Measurements from ENCODE around the gene GALNT10. TPM values are rescaled to one million over a fixed set of nuclear protein-coding genes. Genes with fewer than 3 reads are reported as not detected.
"Not testable (repeated sequence)": the region's sequence is repeated elsewhere in the genome, so short reads cannot be mapped to it uniquely, and the experiment has no call there.

GALNT10 gene
- total RNA-seq, 1 donor from 2014 or later: 5.7 TPM

DNA sequence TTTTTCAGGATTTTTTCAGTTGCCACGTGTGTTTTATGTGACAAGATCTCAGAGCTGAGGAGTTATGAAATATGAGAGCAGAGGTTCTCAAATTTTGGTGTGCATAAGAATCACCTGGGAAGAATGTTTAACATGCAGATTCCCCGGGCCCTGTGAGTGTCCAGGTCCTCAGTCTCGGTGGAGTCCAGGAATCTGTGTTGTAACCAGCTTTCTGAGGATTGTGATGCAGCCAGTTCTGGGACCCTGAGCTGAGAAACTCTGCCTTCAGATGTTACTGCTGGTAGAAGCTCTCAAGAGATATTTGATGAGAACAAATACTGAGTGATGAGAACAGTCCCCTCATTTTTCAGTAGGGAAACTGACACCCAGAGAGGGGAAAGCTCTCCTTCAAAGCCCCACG is 152.4 kb downstream of the GALNT10 start:
- no peak for FAIRE-seq
- no peak for DNase-seq (ENCODE audit: low spot score in 2 of 2)

DNA sequence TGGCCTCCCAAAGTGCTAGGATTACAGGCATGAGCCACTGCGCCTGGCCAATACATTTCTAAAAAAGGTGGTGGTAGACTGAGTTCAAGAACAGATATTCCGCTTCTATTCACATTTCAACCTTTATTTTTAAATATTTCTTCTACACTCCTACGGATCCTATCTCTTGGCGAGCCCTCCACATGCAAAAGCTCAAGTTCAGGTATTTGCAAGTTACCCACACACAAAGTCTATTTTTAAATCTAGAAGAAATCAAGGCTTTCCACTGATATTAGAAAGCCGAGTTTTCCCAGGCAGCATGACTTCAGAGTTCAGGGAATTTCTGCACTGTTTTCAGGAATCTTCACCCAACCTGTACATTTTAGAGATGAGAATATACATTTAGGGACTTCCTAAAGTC is 153.9 kb downstream of the GALNT10 start:
- DNase-seq (ENCODE audit: low spot score in 2 of 2): no peak
- no peak for FAIRE-seq

DNA sequence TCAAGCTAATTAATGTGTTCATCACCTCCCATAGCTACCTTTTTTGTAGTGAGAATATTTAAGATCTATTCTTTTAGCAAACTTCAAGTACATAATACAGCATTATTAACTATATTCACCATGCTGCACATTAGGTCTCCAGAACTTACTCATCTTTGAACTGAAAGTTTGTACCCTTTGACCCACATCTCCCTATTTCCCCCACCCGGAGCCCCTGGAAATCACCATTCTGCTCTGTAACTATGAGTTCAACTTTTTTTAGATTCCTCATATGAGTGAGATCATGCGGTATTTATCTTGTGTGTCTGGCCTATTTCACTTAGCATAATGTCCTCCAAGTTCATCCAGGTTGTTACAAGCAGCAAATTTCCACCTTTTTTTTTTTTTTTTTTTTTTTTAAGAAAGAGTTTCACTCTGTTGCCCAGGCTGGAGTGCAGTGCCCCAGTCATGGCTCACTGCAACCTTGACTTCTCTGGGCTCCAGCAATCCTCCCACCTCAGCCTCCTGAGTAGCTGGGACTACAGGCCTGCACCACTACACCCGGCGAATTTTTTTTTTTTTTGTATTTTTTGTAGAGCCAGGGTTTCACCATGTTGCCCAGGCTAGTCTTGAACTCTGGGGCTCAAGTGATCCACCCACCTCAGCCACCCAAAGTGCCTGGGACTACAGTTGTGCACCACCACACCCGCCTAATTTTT is 154.9 kb downstream of the GALNT10 start:
- no peak for FAIRE-seq
- no peak for DNase-seq (ENCODE audit: low spot score in 2 of 2)

DNA sequence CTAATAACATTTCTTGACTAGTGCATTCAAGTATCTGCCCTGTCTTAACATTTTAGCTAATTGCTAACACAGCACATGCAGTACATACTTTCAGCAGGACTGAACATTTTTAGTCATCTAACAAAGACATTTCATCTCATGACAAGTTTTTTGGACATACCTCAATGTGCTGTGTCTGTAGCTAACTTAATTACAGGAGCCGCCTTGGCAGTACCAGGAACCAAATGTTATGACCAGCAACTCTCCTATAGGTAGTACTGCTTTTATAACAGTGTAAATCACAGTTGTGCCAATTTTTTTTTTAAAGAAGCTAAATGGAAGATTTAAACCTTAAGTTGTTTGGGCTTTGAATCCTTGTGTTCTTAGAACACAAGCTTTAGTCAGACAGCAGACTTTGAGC is 155.9 kb downstream of the GALNT10 start:
- no peak for DNase-seq (ENCODE audit: low spot score in 2 of 2)
- FAIRE-seq: no peak

DNA sequence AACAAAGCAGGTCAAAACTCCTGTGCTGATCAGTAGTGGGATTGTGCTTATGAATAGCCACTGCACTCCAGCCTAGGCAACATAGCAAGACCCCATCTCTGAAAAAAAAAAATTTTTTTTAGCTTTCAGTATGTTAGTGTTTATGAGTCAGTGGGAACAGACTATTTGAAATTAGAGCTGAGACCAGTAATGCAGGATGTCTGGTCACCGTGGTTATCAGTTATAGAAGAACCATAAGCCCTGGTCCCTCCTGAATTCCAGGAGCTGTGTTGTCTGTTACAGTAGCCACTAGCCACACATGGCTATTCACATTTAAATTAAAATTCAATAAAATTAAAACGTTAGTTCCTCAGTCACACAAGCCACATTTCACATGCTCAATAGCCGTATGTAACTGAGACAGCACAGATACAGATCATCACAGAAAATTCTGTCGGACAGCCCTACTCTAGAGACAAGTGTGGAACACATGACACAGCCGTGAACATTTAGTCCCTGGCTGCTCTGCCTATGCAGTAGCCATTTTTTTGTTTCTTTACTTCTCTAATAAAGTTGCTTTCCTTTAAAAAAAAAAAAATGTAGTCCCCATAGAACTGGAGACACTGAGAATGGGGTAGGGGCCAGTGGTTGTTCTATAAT is 159.2 kb downstream of the GALNT10 start:
- DNase-seq (ENCODE audit: low spot score in 2 of 2): no peak
- FAIRE-seq: no peak

DNA sequence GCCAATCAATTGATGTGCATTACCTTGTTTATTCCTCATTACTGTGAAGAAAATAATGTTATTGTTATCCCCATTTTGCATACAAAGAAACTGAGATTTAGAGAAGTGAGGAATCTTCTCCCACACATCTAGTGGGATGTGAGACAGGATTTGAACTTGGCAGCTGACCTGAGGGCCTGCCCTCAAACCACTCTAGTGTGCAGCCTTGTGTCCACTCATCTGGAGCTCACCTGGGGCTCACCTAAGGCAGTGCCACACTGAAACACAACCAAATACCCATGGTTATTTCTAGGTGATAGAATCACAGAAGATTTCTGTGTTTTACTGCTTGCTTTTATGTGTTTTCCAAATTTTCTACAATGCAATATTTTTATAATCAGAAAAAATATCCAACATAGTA is 160.6 kb downstream of the GALNT10 start:
- FAIRE-seq: no peak

DNA sequence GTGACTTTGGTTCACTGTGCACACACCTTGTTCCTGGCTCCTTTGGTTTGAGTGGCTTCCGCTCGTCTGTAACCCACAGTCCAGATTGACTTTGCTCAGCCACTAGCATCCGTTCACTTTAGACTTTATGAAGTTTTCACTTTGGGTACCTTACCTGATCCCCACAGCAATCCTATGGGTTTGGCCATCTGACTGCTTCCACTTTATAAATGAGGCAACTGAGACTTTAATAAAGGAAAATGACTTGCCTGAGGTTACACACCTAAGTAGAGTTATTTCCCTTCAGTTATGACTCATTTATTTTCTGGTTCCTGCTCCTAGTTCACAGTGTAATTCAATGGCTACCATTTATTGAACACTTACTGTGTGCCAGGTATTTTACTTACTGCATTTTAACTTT is 161.0 kb downstream of the GALNT10 start:
- no peak for DNase-seq (ENCODE audit: low spot score in 2 of 2)
- FAIRE-seq: no peak

More for the DNA sequence above, 160.6 kb downstream of the GALNT10 start:
- DNase-seq (ENCODE audit: low spot score in 2 of 2): no peak

DNA sequence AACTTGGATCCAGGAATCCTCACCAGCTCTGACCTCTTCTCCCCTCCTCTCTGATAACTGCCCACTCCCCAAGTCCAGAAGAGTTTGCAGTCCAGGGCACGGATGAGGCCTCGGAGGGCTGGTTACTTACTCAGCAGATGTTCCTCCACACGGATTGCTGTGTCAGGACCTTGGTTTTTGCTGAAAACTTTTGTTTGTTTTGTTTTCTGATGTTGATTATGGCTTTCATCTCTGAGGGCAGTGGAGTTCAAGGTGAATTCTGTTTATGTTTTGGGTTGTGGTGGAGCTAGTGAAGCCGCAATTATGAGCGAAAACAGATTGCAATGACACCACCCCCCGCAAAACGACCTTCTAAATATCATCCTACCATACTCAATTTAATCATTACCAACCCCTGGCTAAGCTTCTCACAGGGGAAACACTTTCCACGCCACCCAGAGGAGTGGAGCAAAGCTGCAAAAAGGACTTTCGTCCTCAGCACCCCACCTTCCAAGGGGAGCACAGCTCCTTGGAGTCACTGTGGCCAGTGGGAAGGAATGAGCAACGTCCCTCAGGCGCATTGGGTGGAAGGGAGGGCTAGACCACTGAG is 162.5 kb downstream of the GALNT10 start:
- FAIRE-seq (no peak), DNase-seq (ENCODE audit: low spot score in 2 of 2) (no peak)

DNA sequence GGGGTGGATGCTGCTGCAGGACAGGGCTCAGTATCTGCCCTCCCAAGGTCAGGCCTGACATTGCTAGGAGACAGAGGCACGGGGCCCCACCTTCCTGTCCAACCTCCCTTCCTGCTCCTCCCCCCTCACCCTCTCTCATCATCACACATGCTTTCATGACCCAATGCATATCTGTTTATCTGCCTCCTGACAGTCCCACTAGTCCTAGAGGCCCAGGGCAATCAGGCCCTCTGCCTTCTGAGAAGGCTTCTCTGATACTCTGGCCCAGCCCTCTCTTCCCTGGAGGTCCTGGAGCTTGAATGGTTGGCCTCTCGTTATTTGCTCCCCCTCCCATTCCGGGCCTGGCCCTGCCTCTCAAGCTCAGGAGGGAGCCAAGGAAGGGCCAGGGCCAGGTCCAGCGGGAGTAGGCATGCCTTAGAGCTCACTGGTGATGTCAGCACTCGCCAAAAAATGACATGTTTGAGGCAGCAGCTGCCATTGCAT is 164.6 kb downstream of the GALNT10 start:
- FAIRE-seq (no peak), DNase-seq (ENCODE audit: low spot score in 2 of 2) (no peak)

DNA sequence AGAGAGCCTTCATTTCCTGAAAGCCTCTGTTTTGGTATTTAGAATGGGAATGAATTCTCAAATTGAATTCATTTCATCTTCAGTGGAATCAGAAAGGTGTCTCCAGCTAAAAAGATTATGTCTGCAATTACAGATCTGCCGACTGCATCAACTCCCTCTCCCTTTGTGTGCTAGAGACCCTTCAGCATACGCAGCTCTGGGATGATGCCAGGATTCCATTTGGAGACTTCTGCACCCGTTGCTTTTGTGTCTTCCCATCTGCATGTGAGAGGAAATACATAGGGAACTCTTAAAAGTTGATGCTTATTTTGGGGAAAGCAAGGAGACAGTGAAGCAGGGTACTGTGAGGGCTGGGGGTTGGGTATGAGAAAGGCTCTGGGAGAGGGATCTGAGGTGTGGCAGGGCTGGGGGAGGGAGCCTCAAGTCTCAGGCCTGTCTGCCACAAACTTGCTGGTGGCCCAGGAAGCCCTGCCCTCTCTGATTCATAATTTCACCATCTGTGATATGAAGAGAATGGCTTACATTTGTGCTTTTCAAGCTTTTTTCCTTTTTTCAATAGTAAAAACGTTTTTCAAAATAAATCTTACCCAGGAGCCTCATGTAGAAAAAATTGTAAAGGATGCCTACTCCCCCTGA is 165.6 kb downstream of the GALNT10 start:
- FAIRE-seq (no peak), DNase-seq (ENCODE audit: low spot score in 2 of 2) (no peak)

DNA sequence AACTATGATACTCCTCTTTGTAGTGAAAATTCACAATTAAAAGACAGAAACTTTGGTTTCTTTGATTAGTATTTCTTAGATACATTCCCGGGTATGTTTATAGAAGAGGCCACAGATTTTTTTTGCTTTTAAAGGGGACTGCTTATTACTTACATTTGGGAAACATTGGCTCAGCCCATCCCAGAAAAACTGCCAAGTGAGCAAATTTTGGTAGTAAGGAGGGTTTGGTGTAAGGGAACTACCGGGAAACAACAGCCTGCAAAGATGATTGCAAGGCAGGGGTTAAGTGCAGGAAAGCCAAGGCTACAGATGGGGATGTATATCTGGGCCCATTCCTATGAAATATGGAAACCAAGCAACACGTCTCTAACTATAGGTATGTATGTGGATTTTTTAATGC is 166.4 kb downstream of the GALNT10 start:
- no peak for FAIRE-seq
- no peak for DNase-seq (ENCODE audit: low spot score in 2 of 2)

DNA sequence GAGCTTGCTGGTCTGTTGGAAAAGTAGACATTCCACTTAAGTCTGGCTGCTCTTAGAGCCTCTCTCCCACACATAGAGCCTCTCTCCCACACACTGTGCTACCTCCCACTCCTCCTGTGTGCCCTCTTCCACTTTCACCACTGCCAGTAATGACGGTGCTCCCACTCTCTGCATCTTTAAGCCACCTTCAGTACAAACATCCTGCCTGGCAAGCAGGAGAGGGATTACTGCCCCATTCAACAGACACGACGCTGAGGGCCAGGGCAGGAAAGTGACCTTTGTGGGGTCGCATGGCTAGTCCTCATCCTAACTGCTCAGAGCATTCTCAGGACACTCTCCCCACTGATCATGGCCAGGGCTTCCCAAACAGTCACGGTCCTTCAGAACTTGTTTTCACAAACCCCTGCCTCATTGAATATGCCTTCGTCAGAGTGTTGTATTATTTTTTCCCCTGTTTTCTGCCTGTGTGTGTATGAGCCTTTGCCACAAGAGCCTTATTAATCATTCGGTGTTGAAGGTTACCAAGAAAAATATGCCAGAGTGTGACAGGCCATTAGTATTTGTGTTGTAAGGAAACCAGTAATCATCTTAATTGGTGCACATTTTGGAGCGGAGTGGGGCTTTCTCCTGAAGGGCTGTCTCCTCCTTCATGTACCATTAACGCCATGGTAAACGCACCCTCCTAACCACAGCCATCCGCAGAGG is 168.1 kb downstream of the GALNT10 start:
- DNase-seq (ENCODE audit: low spot score in 2 of 2): no peak

DNA sequence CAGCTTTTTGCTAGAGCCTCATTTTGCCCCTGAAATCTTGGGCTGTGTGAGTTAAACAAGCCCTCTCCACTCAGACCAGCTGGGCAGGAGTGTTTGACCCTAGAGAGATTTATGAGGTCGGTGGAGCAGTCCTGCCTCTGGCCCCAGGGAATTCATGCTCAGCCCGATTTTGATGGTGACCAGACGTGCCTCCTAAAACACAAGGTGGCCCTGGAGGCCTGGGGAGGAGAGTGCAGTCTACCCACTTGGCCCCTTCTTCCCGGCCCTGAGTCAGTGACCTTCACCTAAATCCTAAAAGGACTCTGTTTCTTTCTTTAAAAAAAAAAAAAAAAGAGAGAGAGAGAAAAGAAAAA is 168.7 kb downstream of the GALNT10 start:
- FAIRE-seq (no peak), DNase-seq (ENCODE audit: low spot score in 2 of 2) (no peak)

More for the DNA sequence above, 168.1 kb downstream of the GALNT10 start:
- no peak for FAIRE-seq

DNA sequence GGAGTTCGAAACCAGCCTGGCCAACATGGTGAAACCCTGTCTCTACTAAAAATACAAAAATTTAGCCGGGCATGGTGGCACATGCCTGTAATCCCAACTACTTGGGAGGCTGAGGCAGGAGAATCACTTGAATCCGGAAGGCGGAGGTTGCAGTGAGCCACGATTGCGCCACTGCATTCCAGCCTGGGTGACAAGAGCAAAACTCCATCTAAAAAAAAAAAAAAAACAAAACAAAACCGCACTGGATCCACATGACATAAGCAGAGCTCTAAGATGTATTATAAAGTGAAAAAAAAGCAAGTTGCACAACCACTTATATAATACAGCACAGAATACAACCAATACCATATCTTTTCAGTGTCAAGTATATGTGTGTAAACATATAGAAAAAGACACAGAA is 169.7 kb downstream of the GALNT10 start:
- FAIRE-seq; DNase-seq (ENCODE audit: low spot score in 2 of 2): not testable (repeated sequence)

DNA sequence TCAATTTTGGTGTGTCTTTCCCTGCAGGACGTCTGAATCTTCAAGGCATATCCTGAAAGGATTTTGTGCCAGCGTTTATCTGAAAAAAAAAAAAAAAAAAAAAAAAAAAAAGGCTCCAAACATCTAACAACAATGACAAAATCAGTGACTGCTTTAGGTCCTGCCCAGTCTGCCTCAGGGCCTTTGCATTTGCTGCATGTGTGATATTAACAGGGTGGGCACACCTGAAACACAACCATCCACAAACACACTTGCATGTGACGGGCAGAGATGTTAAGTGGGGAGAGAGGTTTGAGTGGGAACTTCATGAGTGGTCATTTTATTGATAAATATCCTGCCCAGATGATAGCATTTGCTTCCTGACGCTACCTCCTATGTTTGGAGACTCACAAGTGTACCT is 172.9 kb downstream of the GALNT10 start:
- FAIRE-seq (no peak), DNase-seq (ENCODE audit: low spot score in 2 of 2) (no peak)

DNA sequence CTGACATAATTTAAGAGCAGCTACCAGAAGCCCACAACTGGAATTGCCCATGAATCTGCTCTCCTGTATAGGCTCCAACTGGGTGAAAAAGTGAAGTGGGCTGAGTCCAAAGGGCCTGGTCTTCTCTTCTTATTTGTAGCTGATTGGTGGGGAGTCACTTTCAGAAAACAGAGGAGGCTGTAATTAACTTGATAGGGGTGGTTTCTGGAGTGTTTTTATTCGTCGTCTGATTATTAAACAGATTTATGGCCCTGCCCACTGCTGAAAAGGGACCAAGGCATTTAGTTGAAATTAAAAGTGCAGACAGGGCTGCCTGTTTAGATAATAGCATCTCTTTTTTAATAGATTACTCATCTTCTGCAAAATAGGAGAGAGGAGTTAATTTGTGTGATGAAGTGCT is 174.2 kb downstream of the GALNT10 start:
- FAIRE-seq (no peak), DNase-seq (ENCODE audit: low spot score in 2 of 2) (no peak)

DNA sequence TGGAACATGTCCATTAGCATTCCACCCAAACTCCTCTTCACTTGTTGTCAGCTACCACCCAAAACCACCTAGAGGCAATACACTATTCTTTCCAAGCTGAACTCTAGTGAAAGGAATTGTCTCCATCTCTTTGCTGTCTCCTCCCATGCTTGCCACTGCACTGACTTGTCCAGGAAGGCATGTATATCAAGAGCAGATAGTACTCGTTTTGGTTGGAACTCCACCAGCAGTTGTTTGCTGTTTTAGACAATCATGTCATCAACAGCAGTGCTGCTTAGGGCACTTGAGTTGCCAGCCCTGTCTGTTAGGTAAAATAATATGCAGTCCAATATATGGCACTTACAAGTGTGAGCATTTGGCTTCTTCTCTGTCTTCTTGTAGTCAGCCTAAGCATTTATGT is 175.3 kb downstream of the GALNT10 start:
- DNase-seq (ENCODE audit: low spot score in 2 of 2): no peak
- FAIRE-seq: no peak

DNA sequence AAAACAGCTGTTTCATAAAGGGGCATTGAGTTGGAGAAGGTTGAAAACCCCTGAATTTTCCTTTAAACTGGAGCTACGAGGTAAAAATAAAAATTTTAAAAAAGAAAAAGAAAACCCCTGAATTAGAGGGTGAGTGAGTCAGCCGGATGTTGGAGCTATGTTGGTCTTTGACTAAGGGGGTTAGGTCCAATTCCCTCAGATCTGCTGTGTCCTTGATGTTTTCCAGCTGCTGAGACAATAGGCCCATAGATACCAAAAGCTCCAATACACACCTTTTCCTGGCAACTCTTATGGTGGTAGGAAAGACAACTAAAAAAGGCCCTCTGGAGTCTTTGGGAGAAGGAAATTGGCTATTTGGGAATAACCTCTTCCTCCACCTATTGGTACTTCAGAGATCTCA is 175.8 kb downstream of the GALNT10 start:
- FAIRE-seq: no peak
- DNase-seq (ENCODE audit: low spot score in 2 of 2): no peak

DNA sequence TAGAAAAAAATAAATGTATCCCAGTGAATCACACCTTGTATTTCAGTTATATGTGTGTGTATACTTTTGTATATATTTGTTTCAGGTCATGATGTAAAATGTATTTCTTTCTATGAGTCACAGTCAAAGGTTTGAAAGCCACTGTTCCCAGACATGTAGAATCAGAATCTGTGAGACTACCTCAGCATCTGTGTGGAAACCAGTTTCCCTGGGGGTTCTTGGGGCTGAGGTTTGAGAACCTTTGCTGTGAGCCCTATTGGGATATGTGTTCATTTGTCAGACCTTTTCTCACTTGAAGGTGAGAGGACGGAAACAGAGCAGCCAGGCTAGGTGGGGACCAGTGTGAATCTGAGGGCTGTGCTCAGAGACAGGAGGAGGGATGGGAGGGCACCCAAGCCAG is 176.6 kb downstream of the GALNT10 start:
- no peak for FAIRE-seq
- DNase-seq (ENCODE audit: low spot score in 2 of 2): no peak

DNA sequence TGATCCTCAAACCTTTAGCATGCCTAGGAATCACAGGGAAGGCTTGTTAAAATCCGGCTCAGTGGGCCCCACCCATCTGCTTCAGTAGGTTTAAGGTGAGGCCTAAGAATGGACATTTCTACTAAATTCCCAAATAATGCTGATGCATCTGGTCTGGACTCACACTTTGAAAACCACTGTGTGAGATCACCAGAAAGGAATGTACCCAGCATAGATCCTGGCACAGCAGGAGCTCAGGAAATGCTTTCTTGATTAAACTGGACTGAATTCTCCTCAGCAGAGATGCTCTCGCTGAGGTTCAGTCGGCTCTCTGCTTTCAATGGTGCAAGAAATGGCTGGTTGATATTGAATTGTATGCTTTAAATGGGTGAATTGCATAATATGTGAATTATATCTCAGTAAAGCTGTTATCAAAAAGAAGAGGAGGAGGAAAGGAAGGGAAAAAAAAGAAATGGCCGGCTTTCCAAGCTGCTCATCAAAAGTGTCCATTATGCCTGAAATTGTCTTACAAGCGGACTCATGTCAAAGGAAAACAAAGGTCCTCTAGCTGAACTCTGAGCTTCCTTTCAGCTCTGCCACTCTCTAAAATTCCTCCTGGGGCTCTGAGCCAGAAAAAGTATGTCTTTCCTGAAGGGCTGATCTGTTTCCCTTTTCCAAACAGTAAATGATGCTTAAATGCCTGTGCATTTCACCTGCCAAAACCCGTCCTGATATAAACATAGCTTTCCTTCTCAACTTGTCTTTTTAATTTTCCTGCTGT is 177.7 kb downstream of the GALNT10 start:
- no peak for FAIRE-seq
- DNase-seq (ENCODE audit: low spot score in 2 of 2): peak in 1 of 2 donors; percentile 28
